ENCODE data around the gene GNPDA2. TPM values are rescaled to one million over a fixed set of nuclear protein-coding genes. Genes with fewer than 3 reads are reported as not detected.

The GNPDA2 gene
- total and polyA plus RNA-seq, 9 of the 15 experiments (the other 6 are each of a cell fraction or from before 2014, with no cell fraction given), result 10.6 to 20.4 (median 13.0) TPM

- peak; percentile 47 for TF ChIP-seq HMGN3 (IDR thresholded peaks at IDR 0.05; ENCODE audit: borderline replicate concordance, extremely low read depth, insufficient read length, low read depth, low read length)
- no peak for TF ChIP-seq LEF1 (IDR thresholded peaks at IDR 0.05)
- TF ChIP-seq, protein P1, sequence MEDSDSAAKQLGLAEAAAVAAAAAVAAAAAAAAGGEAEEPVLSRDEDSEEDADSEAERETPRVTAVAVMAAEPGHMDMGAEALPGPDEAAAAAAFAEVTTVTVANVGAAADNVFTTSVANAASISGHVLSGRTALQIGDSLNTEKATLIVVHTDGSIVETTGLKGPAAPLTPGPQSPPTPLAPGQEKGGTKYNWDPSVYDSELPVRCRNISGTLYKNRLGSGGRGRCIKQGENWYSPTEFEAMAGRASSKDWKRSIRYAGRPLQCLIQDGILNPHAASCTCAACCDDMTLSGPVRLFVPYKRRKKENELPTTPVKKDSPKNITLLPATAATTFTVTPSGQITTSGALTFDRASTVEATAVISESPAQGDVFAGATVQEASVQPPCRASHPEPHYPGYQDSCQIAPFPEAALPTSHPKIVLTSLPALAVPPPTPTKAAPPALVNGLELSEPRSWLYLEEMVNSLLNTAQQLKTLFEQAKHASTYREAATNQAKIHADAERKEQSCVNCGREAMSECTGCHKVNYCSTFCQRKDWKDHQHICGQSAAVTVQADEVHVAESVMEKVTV (CRISPR knock-in tag; IDR thresholded peaks at IDR 0.05), result no peak
- no peak for TF ChIP-seq SREBF1 (IDR thresholded peaks at IDR 0.05; ENCODE audit: borderline replicate concordance, low read depth, low read length)
- no peak for TF ChIP-seq ELF2 (CRISPR knock-in tag; IDR thresholded peaks at IDR 0.05)
- no peak for TF ChIP-seq NR3C1 (CRISPR knock-in tag; IDR thresholded peaks at IDR 0.05)
- TF ChIP-seq ILF3 (IDR thresholded peaks at IDR 0.05; ENCODE audit: borderline replicate concordance), result no peak
- TF ChIP-seq NR2C2 (CRISPR knock-in tag; IDR thresholded peaks at IDR 0.05), result no peak
- peak; percentile 94 for TF ChIP-seq NR2C2 (tag; IDR thresholded peaks at IDR 0.05)
- 0 out of 2 replicates have a peak, but pooled peaks have one; percentile 32 for TF ChIP-seq ETV5 (CRISPR knock-in tag; IDR thresholded peaks at IDR 0.05; ENCODE audit: low read depth)
- peak; percentile 93 for TF ChIP-seq RBFOX2 (IDR thresholded peaks at IDR 0.05; ENCODE audit: low read depth, low read length)
- no peak for TF ChIP-seq ZNF274 (IDR thresholded peaks at IDR 0.05; ENCODE audit: borderline replicate concordance, low read depth, low read length)
- TF ChIP-seq KHSRP (IDR thresholded peaks at IDR 0.05), result no peak
- no peak for TF ChIP-seq PURB (CRISPR knock-in tag; IDR thresholded peaks at IDR 0.05; ENCODE audit: low read depth)
- TF ChIP-seq, protein P2, sequence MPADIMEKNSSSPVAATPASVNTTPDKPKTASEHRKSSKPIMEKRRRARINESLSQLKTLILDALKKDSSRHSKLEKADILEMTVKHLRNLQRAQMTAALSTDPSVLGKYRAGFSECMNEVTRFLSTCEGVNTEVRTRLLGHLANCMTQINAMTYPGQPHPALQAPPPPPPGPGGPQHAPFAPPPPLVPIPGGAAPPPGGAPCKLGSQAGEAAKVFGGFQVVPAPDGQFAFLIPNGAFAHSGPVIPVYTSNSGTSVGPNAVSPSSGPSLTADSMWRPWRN (IDR thresholded peaks at IDR 0.05; ENCODE audit: low read depth), result no peak
- TF ChIP-seq, protein P3, sequence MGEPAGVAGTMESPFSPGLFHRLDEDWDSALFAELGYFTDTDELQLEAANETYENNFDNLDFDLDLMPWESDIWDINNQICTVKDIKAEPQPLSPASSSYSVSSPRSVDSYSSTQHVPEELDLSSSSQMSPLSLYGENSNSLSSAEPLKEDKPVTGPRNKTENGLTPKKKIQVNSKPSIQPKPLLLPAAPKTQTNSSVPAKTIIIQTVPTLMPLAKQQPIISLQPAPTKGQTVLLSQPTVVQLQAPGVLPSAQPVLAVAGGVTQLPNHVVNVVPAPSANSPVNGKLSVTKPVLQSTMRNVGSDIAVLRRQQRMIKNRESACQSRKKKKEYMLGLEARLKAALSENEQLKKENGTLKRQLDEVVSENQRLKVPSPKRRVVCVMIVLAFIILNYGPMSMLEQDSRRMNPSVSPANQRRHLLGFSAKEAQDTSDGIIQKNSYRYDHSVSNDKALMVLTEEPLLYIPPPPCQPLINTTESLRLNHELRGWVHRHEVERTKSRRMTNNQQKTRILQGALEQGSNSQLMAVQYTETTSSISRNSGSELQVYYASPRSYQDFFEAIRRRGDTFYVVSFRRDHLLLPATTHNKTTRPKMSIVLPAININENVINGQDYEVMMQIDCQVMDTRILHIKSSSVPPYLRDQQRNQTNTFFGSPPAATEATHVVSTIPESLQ (CRISPR knock-in tag; IDR thresholded peaks at IDR 0.05), result no peak
- TF ChIP-seq, protein P4, sequence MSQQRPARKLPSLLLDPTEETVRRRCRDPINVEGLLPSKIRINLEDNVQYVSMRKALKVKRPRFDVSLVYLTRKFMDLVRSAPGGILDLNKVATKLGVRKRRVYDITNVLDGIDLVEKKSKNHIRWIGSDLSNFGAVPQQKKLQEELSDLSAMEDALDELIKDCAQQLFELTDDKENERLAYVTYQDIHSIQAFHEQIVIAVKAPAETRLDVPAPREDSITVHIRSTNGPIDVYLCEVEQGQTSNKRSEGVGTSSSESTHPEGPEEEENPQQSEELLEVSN (IDR thresholded peaks at IDR 0.05; ENCODE audit: borderline replicate concordance in 1 of 2, extremely low read depth in 1 of 2, insufficient read depth in 1 of 2, insufficient read length in 1 of 2, low read depth in 1 of 2, low read length in 1 of 2, poor library complexity in 1 of 2, severe bottlenecking in 1 of 2), result peak; percentile 96 to 99
- peak; percentile 76 for TF ChIP-seq POLR2H (tag; IDR thresholded peaks at IDR 0.05; ENCODE audit: low read depth)
- TF ChIP-seq, protein P5, sequence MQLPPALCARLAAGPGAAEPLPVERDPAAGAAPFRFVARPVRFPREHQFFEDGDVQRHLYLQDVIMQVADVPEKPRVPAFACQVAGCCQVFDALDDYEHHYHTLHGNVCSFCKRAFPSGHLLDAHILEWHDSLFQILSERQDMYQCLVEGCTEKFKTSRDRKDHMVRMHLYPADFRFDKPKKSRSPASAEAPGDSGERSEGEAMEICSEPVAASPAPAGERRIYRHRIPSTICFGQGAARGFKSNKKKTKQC (CRISPR knock-in tag; IDR thresholded peaks at IDR 0.05), result no peak; the same call in 1 of the 2 replicates
Observed at GRCh38 chr4:44726038-44726871, at the start of gene GNPDA2 (continued).

Data from K562 (cell line).